Right lobe of liver (tissue), 4 donors: ENCODE data around the gene TFCP2L1.

Experiments used
- POLR2A ChIP-seq: fragments of 450-650 bp; IDR thresholded peaks from one replicate; pipeline ENCODE4 v1.6.1; 2017; ENCODE audit warnings: antibody characterized with exemption, mild to moderate bottlenecking
- TF ChIP-seq, protein P1 (sequence below), 4 donors: fragments of 200-600 bp in 3 of 4; fragments of 450-650 bp in 1 of 4; IDR thresholded peaks; one replicate each; pipeline versions ENCODE4 v1.5.1 to v1.8.0; 2016 to 2022; ENCODE audit warnings: antibody characterized with exemption in 4 of 4, mild to moderate bottlenecking in 2 of 4
- donor health status: DM: no; HTN: no; CAD: no.
- donor health status: DM: no; HTN: no; CAD: no.
- donor health status: DM: no; HTN: yes; CAD: no.

DNA sequence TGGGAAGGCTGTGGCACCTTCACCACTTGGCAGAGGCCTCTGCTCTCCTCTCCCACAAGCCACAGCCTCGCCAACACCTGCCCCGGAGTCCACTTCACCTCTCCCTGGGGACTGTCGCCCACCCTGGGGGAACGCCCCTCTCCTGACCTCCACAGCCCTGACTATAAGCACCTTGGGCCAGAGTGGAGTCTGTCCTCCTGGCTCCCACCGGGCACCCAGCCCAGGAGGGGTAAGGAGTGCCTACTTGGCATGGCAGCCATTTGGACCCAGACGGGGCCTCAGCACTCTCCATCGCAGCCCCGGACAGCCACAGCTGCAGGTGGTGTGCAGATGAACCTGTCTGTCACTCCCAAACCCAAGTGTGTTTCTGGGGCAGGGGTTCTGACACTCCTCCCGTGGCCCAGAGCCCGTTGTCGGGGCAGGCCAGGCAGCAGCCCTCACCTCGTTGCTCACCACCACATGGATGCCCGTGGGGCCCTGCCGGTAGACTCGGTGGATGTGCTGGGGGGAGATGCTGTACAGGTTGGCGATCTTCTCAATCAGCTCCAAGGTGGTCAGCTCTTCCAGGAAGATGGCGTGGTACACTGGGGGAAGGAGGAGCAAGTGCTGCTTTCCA is 53.5 kb downstream of the TFCP2L1 start:
- TF ChIP-seq POLR2A, result no peak
- TF ChIP-seq, protein P1, sequence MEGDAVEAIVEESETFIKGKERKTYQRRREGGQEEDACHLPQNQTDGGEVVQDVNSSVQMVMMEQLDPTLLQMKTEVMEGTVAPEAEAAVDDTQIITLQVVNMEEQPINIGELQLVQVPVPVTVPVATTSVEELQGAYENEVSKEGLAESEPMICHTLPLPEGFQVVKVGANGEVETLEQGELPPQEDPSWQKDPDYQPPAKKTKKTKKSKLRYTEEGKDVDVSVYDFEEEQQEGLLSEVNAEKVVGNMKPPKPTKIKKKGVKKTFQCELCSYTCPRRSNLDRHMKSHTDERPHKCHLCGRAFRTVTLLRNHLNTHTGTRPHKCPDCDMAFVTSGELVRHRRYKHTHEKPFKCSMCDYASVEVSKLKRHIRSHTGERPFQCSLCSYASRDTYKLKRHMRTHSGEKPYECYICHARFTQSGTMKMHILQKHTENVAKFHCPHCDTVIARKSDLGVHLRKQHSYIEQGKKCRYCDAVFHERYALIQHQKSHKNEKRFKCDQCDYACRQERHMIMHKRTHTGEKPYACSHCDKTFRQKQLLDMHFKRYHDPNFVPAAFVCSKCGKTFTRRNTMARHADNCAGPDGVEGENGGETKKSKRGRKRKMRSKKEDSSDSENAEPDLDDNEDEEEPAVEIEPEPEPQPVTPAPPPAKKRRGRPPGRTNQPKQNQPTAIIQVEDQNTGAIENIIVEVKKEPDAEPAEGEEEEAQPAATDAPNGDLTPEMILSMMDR (IDR thresholded peaks at IDR 0.05), result no peak
